Osteocyte (in vitro differentiated cells): ENCODE measurements around the gene FAM98A. TPM values are rescaled to one million over a fixed set of nuclear protein-coding genes. Genes with fewer than 3 reads are reported as not detected.

Source experiments
- DNase-seq: peaks from one replicate; pipeline ENCODE4 v3.0.0; 2021; ENCODE audit warnings: mixed read lengths; ENCODE audit not compliant: unreplicated experiment; ENCODE audit errors: extremely low spot score
- H3K27ac Mint-ChIP-seq: one replicate; pipeline ENCODE4 v1.8.0; 2021; ENCODE audit warnings: mild to moderate bottlenecking, mixed read lengths; ENCODE audit not compliant: unreplicated experiment
- H3K27me3 Mint-ChIP-seq: one replicate; pipeline ENCODE4 v1.8.0; 2021; ENCODE audit warnings: mixed read lengths; ENCODE audit not compliant: unreplicated experiment
- H3K36me3 Mint-ChIP-seq: one replicate; pipeline ENCODE4 v1.8.0; 2021; ENCODE audit warnings: mixed read lengths; ENCODE audit not compliant: unreplicated experiment
- H3K4me1 Mint-ChIP-seq: one replicate; pipeline ENCODE4 v1.8.0; 2021; ENCODE audit warnings: mixed read lengths; ENCODE audit not compliant: unreplicated experiment
- H3K4me3 Mint-ChIP-seq: one replicate; pipeline ENCODE4 v1.8.0; 2021; ENCODE audit warnings: mild to moderate bottlenecking, moderate library complexity, mixed read lengths; ENCODE audit not compliant: unreplicated experiment
- H3K9me3 Mint-ChIP-seq: one replicate; pipeline ENCODE4 v1.8.0; 2021; ENCODE audit warnings: mixed read lengths; ENCODE audit not compliant: unreplicated experiment
- CTCF ChIP-seq: fragments of 200-600 bp; sonication (generic); IDR thresholded peaks from 2 replicates; pipeline ENCODE4 v1.5.0; 2021; ENCODE audit warnings: antibody characterized with exemption, mild to moderate bottlenecking, moderate library complexity
- total RNA-seq: library from RNA; stranded (reverse); gene quantifications from 2 replicates; pipeline ENCODE4 v1.2.1, GENCODE V29; 2021

FAM98A gene
- total RNA-seq, 1 donor from 2014 or later, result 66.8 TPM

- no peak overlapping the region for H3K27ac Mint-ChIP-seq
- no peak for TF ChIP-seq CTCF
These were observed 34.2 kb upstream of the FAM98A start for GRCh38 chr2:33633315-33633714.

DNA sequence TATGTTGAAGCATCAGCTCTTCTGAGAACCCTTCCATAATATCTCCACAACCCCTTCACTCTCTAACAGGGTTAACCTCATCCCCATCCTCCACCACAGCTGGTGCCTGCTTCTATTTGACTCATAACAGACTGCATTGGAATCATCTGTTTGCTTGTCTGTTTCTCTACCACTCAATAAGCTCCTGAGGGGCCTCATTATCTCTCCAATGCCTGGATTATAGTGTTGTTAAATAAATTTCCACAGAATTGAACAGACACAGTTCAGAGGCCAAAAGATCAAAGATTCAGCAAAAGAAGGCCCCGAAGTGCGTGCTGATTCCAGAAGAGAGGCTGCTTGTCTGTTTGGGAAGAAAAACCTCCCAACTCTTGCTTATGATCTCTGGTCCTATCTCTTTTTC lies 33.7 kb upstream of the FAM98A start:
- DNase-seq, result no peak
- H3K27ac Mint-ChIP-seq, result no peak overlapping the region
- no peak overlapping the region for H3K4me3 Mint-ChIP-seq
- H3K4me1 Mint-ChIP-seq, result no peaks in the 10 kb centered on the region
- H3K27me3 Mint-ChIP-seq, result peaks cover 33% of the 10 kb centered on the region
- H3K36me3 Mint-ChIP-seq, result no peaks in the 10 kb centered on the region
- no peak for TF ChIP-seq CTCF
- H3K9me3 Mint-ChIP-seq, result no peaks in the 10 kb centered on the region

More at GRCh38 chr2:33633315-33633714, 34.2 kb upstream of the FAM98A start:
- H3K27me3 Mint-ChIP-seq, result peaks cover 33% of the 10 kb centered on the region
- no peak overlapping the region for H3K4me3 Mint-ChIP-seq
- no peaks in the 10 kb centered on the region for H3K4me1 Mint-ChIP-seq
- no peaks in the 10 kb centered on the region for H3K9me3 Mint-ChIP-seq
- DNase-seq, result no peak
- no peaks in the 10 kb centered on the region for H3K36me3 Mint-ChIP-seq

- Mint-ChIP-seq H3K27ac (no peak overlapping the region), H3K4me1 (no peaks in the 10 kb centered on the region), H3K4me3 (no peak overlapping the region), H3K36me3 (no peaks in the 10 kb centered on the region), H3K9me3 (no peaks in the 10 kb centered on the region), H3K27me3 (peaks cover 30% of the 10 kb centered on the region)
- DNase-seq, result no peak
- TF ChIP-seq CTCF, result no peak
These were observed 29.1 kb upstream of the FAM98A start for GRCh38 chr2:33628031-33628827.

DNA sequence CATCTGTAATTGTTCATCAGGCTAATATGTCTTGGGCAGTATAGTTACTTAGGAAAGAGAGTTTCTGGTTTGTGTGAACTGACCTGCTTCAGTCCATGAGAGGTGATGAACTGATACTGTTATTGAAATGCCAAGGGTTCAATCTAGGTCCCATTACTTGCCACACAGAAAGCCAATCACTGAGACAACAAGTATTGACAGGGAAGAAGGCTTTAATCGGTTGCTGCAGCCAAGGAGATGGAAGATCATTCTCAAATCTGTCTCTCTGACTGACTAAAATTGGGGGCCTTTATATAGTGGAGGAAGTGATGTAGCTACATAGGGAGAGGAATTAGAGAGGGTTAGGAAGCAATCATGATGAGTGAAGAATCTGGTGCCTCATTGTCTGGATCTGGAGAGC lies 19.9 kb upstream of the FAM98A start:
- Mint-ChIP-seq H3K9me3 (peaks cover 16% of the 10 kb centered on the region), H3K36me3 (peaks cover 1% of the 10 kb centered on the region), H3K27ac (no peak overlapping the region), H3K27me3 (no peaks in the 10 kb centered on the region), H3K4me3 (no peak overlapping the region), H3K4me1 (no peaks in the 10 kb centered on the region)
- no peak for DNase-seq
- TF ChIP-seq CTCF, result no peak

DNA sequence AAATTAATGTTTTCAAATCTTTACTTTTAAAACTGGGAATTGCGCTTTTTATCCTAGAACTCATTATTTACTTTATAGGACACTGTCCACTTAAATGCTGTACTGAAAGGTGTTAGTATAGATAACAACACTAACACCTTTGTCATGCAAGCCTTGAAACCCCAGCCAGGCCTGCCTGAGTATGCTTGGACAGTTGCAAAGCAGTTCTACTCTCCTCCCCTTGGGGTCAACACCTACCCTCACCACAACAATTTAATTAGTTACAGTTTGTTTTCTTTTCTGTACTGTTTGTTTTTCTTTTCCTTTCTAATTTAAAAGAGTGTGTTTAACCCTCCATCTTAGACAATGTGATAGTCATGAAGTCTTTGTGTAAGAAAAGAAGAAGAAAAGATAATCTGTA lies 18.9 kb upstream of the FAM98A start:
- Mint-ChIP-seq H3K4me3 (no peak overlapping the region), H3K27me3 (no peaks in the 10 kb centered on the region), H3K9me3 (peaks cover 16% of the 10 kb centered on the region), H3K36me3 (peaks cover 1% of the 10 kb centered on the region), H3K27ac (no peak overlapping the region), H3K4me1 (no peaks in the 10 kb centered on the region)
- no peak for DNase-seq
- TF ChIP-seq CTCF, result no peak
